Parietal lobe (tissue), 2 donors: Measurements from ENCODE around the gene SOX4. TPM values are rescaled to one million over a fixed set of nuclear protein-coding genes. Genes with fewer than 3 reads are reported as not detected.

Source experiments
- small RNA-seq: library from RNA; depleted of rRNA; stranded (forward); fragments of <200 nt; gene quantifications from one replicate; pipeline ENCODE3, GENCODE V24; 2014; ENCODE audit warnings: low replicate concordance
- total RNA-seq: library from RNA; depleted of rRNA; stranded (reverse); fragments of >200 nt; gene quantifications from one replicate; pipeline ENCODE4 v1.2.3, GENCODE V29; 2014

SOX4 gene
- total RNA-seq = 272 TPM

DNA sequence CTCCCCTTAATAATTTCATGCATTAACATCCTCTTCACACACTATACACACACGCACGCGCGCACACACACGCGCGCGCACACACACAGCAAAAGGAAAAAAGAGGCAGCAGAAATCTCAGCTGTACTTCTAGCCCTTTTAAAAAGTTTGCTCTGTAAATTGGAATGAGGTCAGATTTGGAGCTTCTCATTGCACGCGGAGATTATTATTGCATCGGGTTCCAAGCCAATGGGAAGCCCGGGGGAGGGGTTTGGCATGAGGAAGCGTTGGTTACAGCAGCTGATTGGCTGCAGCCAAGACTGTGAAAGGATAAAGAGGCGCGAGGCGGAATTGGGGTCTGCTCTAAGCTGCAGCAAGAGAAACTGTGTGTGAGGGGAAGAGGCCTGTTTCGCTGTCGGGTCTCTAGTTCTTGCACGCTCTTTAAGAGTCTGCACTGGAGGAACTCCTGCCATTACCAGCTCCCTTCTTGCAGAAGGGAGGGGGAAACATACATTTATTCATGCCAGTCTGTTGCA lies at the start of gene SOX4:
Gene SOX4, plus strand, starts transcription at position 340 of the 515 bp plus-strand sequence. CDS start 784 bp downstream, outside the sequence.

Small RNA genes lying within 50 kb of the gene (small RNA-seq; reads per million reads assigned to genes)
- not detected for gene BOLA2P3
